HepG2 (cell line): ENCODE results near the gene SLC25A17. TPM values are rescaled to one million over a fixed set of nuclear protein-coding genes. Genes with fewer than 3 reads are reported as not detected.
A peak's percentile ranks its signal among the peaks of the same experiment; 100 is the strongest.

Experiments used
- polyA plus RNA-seq, 8 experiments: library from polyadenylated mRNA; depleted of rRNA in 3 of 8; stranded (reverse) in 7 of 8; unstranded in 1 of 8; fragments of >200 nt; fragmentation: Illumina TruSeq in 4 of 8; extraction: Trizol in 4 of 8; gene quantifications; 2 replicates each; pipeline versions ENCODE4 v1.2.1 to v1.2.3, GENCODE V29; 2011 to 2016; ENCODE audit warnings: low read depth in 4 of 8, missing spikeins in 1 of 8, mixed read lengths in 1 of 8; ENCODE audit not compliant: insufficient read depth in 1 of 8
- total RNA-seq, 5 experiments: library from RNA; depleted of rRNA; stranded (reverse); fragments of >200 nt; fragmentation: Illumina TruSeq; extraction: Trizol; gene quantifications; 2 replicates each; pipeline ENCODE4 v1.2.3, GENCODE V29; 2016; ENCODE audit warnings: low read depth in 1 of 5
- TF ChIP-seq, protein P1 (sequence below): sonication (generic); formaldehyde crosslinking; IDR thresholded peaks from one replicate; pipeline ENCODE4 v1.5.1; 2020; ENCODE audit warnings: mild to moderate bottlenecking, missing genetic modification reagents; ENCODE audit errors: not compliant biosample characterization
- TF ChIP-seq, protein P2 (sequence below): sonication (generic); formaldehyde crosslinking; IDR thresholded peaks from 2 replicates; pipeline ENCODE4 v1.5.0; 2020; ENCODE audit warnings: mild to moderate bottlenecking, missing genetic modification reagents

SLC25A17 gene
- total and polyA plus RNA-seq, 2 of the 13 experiments (the other 11 are each of a cell fraction or from before 2014, with no cell fraction given), result 15.7 to 27.9 TPM

DNA sequence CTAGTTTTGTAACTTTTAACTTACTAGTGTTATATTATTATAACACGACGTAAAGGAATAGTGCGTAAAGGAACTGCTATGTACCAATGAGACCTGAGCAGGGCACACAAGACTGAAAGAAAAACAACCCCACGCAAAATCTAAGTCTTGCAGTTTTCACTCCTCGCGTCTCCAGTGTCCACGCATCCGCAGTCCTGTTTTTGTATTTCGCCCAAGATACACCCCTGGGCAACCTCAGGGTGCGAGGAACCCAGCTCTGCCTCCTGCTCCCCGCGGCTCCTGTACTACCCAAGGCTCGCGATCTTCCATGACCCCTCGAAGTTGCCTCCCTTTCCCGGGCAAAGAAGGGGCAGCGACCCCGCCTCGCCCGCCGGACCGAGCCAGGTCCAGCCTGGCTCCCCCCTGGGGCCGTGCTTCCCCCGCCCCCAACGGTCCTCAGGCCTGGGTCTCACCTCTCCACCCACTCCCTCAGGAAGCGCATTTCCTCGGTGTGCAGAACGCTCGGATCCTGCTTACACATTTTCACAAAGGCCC lies 36.9 kb upstream of the SLC25A17 start (continued):
- TF ChIP-seq, protein P1, sequence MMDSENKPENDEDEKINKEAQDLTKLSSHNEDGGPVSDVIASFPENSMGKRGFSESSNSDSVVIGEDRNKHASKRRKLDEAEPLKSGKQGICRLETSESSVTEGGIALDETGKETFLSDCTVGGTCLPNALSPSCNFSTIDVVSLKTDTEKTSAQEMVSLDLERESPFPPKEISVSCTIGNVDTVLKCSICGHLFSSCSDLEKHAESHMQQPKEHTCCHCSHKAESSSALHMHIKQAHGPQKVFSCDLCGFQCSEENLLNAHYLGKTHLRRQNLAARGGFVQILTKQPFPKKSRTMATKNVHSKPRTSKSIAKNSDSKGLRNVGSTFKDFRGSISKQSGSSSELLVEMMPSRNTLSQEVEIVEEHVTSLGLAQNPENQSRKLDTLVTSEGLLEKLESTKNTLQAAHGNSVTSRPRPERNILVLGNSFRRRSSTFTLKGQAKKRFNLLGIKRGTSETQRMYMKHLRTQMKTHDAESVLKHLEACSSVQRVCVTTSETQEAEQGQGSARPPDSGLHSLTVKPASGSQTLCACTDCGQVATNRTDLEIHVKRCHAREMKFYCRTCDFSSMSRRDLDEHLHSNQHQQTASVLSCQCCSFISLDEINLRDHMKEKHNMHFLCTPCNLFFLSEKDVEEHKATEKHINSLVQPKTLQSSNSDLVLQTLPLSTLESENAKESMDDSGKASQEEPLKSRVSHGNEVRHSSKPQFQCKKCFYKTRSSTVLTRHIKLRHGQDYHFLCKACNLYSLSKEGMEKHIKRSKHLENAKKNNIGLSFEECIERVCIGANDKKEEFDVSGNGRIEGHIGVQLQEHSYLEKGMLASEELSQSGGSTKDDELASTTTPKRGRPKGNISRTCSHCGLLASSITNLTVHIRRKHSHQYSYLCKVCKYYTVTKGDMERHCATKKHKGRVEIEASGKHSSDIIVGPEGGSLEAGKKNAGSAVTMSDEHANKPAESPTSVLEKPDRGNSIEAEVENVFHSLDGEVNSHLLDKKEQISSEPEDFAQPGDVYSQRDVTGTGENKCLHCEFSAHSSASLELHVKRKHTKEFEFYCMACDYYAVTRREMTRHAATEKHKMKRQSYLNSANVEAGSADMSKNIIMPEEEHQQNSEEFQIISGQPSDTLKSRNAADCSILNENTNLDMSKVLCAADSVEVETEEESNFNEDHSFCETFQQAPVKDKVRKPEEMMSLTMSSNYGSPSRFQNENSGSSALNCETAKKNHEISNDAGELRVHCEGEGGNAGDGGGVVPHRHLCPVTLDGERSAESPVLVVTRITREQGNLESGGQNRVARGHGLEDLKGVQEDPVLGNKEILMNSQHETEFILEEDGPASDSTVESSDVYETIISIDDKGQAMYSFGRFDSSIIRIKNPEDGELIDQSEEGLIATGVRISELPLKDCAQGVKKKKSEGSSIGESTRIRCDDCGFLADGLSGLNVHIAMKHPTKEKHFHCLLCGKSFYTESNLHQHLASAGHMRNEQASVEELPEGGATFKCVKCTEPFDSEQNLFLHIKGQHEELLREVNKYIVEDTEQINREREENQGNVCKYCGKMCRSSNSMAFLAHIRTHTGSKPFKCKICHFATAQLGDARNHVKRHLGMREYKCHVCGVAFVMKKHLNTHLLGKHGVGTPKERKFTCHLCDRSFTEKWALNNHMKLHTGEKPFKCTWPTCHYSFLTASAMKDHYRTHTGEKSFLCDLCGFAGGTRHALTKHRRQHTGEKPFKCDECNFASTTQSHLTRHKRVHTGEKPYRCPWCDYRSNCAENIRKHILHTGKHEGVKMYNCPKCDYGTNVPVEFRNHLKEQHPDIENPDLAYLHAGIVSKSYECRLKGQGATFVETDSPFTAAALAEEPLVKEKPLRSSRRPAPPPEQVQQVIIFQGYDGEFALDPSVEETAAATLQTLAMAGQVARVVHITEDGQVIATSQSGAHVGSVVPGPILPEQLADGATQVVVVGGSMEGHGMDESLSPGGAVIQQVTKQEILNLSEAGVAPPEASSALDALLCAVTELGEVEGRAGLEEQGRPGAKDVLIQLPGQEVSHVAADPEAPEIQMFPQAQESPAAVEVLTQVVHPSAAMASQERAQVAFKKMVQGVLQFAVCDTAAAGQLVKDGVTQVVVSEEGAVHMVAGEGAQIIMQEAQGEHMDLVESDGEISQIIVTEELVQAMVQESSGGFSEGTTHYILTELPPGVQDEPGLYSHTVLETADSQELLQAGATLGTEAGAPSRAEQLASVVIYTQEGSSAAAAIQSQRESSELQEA (CRISPR knock-in tag), result peak; percentile 84
- TF ChIP-seq, protein P2, sequence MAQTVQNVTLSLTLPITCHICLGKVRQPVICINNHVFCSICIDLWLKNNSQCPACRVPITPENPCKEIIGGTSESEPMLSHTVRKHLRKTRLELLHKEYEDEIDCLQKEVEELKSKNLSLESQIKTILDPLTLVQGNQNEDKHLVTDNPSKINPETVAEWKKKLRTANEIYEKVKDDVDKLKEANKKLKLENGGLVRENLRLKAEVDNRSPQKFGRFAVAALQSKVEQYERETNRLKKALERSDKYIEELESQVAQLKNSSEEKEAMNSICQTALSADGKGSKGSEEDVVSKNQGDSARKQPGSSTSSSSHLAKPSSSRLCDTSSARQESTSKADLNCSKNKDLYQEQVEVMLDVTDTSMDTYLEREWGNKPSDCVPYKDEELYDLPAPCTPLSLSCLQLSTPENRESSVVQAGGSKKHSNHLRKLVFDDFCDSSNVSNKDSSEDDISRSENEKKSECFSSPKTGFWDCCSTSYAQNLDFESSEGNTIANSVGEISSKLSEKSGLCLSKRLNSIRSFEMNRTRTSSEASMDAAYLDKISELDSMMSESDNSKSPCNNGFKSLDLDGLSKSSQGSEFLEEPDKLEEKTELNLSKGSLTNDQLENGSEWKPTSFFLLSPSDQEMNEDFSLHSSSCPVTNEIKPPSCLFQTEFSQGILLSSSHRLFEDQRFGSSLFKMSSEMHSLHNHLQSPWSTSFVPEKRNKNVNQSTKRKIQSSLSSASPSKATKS (CRISPR knock-in tag), result peak; percentile 57; the same call in 1 of the 2 replicates
